ENCODE results near the gene SERPINF2. TPM values are rescaled to one million over a fixed set of nuclear protein-coding genes. Genes with fewer than 3 reads are reported as not detected.

SERPINF2 gene
- polyA plus RNA-seq, 1 donor from 2014 or later, result not detected

- Histone ChIP-seq H3K27me3 (ENCODE audit: insufficient read depth, low read depth, low read length) (no peaks in the 10 kb centered on the region), H3K9me2 (ENCODE audit: insufficient read depth, low read length) (no peaks in the 10 kb centered on the region), H3K36me3 (ENCODE audit: insufficient read depth, low read length) (no peaks in the 10 kb centered on the region), H4K20me1 (ENCODE audit: insufficient read depth) (no peaks in the 10 kb centered on the region), H3K79me2 (replicated peaks; ENCODE audit: insufficient read depth, low read length) (no peaks in the 10 kb centered on the region), H2AFZ (ENCODE audit: low read depth, low read length) (no peak overlapping the region), H3K4me3 (ENCODE audit: low read length) (no peak overlapping the region), H3K9ac (ENCODE audit: low read length) (no peak overlapping the region), H3K4me2 (ENCODE audit: low read length) (no peak overlapping the region), H3F3A (ENCODE audit: insufficient read depth, low read length, poor library complexity, severe bottlenecking) (no peaks in the 10 kb centered on the region), H3K9me3 (ENCODE audit: low read length) (no peaks in the 10 kb centered on the region), H3K27ac (ENCODE audit: low read length) (no peak overlapping the region)
- no peak for TF ChIP-seq POLR2AphosphoS5 (IDR thresholded peaks at IDR 0.05)
These were observed 2.9 kb downstream of the SERPINF2 start for GRCh38 chr17:1745513-1746020.

DNA sequence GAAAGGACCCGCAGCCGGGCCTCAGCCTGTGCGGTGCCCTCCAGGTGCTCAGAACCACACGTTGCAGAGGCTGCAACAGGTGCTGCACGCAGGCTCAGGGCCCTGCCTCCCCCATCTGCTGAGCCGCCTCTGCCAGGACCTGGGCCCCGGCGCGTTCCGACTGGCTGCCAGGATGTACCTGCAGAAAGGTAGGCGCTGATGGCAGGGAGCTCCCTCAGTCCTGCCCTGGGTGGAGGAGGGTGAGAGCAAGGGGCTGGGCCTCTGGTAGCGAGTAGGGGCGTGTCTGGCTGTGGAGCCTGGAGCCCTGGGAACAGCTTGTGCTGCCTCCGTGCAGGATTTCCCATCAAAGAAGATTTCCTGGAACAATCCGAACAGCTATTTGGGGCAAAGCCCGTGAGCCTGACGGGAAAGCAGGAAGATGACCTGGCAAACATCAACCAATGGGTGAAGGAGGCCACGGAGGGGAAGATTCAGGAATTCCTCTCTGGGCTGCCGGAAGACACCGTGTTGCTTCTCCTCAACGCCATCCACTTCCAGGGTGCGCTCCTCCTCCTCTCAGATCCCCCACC, 4.4 kb downstream of the SERPINF2 start:
- no peaks in the 10 kb centered on the region for H3K36me3 ChIP-seq (ENCODE audit: insufficient read depth, low read length)
- no peaks in the 10 kb centered on the region for H3K9me2 ChIP-seq (ENCODE audit: insufficient read depth, low read length)
- H3K4me3 ChIP-seq (ENCODE audit: low read length), result no peak overlapping the region
- H3F3A ChIP-seq (ENCODE audit: insufficient read depth, low read length, poor library complexity, severe bottlenecking), result no peaks in the 10 kb centered on the region
- no peak overlapping the region for H2AFZ ChIP-seq (ENCODE audit: low read depth, low read length)
- H3K9ac ChIP-seq (ENCODE audit: low read length), result no peak overlapping the region
- no peaks in the 10 kb centered on the region for H3K9me3 ChIP-seq (ENCODE audit: low read length)
- no peaks in the 10 kb centered on the region for H3K79me2 ChIP-seq (replicated peaks; ENCODE audit: insufficient read depth, low read length)
- H3K27ac ChIP-seq (ENCODE audit: low read length), result no peak overlapping the region
- TF ChIP-seq, protein P1, sequence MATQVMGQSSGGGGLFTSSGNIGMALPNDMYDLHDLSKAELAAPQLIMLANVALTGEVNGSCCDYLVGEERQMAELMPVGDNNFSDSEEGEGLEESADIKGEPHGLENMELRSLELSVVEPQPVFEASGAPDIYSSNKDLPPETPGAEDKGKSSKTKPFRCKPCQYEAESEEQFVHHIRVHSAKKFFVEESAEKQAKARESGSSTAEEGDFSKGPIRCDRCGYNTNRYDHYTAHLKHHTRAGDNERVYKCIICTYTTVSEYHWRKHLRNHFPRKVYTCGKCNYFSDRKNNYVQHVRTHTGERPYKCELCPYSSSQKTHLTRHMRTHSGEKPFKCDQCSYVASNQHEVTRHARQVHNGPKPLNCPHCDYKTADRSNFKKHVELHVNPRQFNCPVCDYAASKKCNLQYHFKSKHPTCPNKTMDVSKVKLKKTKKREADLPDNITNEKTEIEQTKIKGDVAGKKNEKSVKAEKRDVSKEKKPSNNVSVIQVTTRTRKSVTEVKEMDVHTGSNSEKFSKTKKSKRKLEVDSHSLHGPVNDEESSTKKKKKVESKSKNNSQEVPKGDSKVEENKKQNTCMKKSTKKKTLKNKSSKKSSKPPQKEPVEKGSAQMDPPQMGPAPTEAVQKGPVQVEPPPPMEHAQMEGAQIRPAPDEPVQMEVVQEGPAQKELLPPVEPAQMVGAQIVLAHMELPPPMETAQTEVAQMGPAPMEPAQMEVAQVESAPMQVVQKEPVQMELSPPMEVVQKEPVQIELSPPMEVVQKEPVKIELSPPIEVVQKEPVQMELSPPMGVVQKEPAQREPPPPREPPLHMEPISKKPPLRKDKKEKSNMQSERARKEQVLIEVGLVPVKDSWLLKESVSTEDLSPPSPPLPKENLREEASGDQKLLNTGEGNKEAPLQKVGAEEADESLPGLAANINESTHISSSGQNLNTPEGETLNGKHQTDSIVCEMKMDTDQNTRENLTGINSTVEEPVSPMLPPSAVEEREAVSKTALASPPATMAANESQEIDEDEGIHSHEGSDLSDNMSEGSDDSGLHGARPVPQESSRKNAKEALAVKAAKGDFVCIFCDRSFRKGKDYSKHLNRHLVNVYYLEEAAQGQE (IDR thresholded peaks at IDR 0.05; ENCODE audit: borderline replicate concordance), result no peak
- TF ChIP-seq EP300 (conservative IDR thresholded peaks at IDR 0.05; ENCODE audit: poor library complexity, severe bottlenecking), result no peak
- no peak for TF ChIP-seq TAF1 (IDR thresholded peaks at IDR 0.05; ENCODE audit: low read depth)
- no peak for TF ChIP-seq EZH2 (IDR thresholded peaks at IDR 0.05; ENCODE audit: borderline replicate concordance, insufficient read depth, low read length, poor library complexity, severe bottlenecking)
- no peak for TF ChIP-seq MXI1 (conservative IDR thresholded peaks at IDR 0.05; ENCODE audit: poor library complexity, severe bottlenecking)
- no peak for TF ChIP-seq POLR2AphosphoS5 (IDR thresholded peaks at IDR 0.05)
- no peak for TF ChIP-seq CTCF (IDR thresholded peaks at IDR 0.05; ENCODE audit: poor library complexity, severe bottlenecking)
- TF ChIP-seq RAD21 (conservative IDR thresholded peaks at IDR 0.05), result no peak
- no peak for TF ChIP-seq SMC3 (conservative IDR thresholded peaks at IDR 0.05; ENCODE audit: poor library complexity)
- H4K20me1 ChIP-seq (ENCODE audit: insufficient read depth), result no peaks in the 10 kb centered on the region
- no peaks in the 10 kb centered on the region for H3K27me3 ChIP-seq (ENCODE audit: insufficient read depth, low read depth, low read length)
- no peak overlapping the region for H3K4me2 ChIP-seq (ENCODE audit: low read length)

All from neural cell (in vitro differentiated cells).